22Rv1 (cell line): ENCODE results near the gene IPO8.

Source experiments
- CTCF ChIP-seq: fragments of 450-650 bp; IDR thresholded peaks from 2 replicates; pipeline ENCODE4 v1.5.1; 2017; ENCODE audit warnings: mild to moderate bottlenecking
- ZFX ChIP-seq: fragments of 450-650 bp; IDR thresholded peaks from 2 replicates; pipeline ENCODE4 v1.6.1; 2017; ENCODE audit warnings: antibody characterized with exemption, borderline replicate concordance

GRCh38 chr12:30630979-30631285 is 64.7 kb downstream of the IPO8 start:
- TF ChIP-seq CTCF (no peak), ZFX (no peak)
